ENCODE results near the gene SLC7A8. TPM values are rescaled to one million over a fixed set of nuclear protein-coding genes. Genes with fewer than 3 reads are reported as not detected.
"Not testable (repeated sequence)": the region's sequence is repeated elsewhere in the genome, so short reads cannot be mapped to it uniquely, and the experiment has no call there.

Gene SLC7A8
- total RNA-seq, 1 donor from 2014 or later = 36.8 TPM

- Histone ChIP-seq H3K36me3 (no peaks in the 10 kb centered on the region), H3K4me1 (peaks cover 31% of the 10 kb centered on the region), H3K27me3 (ENCODE audit: low read depth) (peaks cover 3% of the 10 kb centered on the region), H3K27ac (no peak overlapping the region), H3K9me3 (no peaks in the 10 kb centered on the region), H3K4me3 (no peak overlapping the region)
- intact Hi-C loops (cut with DNase I) = no loop called here
- ATAC-seq (peak in 1 of 2 donors; percentile 1), DNase-seq (no peak)
- no peak for TF ChIP-seq CTCF (IDR thresholded peaks at IDR 0.05)
Measured at GRCh38 chr14:23113431-23114119, 69.9 kb downstream of the SLC7A8 start.

- H3K36me3 ChIP-seq = no peaks in the 10 kb centered on the region
- no peak for TF ChIP-seq CTCF (IDR thresholded peaks at IDR 0.05)
- intact Hi-C loops (cut with DNase I) = no loop called here
- peaks cover 3% of the 10 kb centered on the region for H3K27me3 ChIP-seq (ENCODE audit: low read depth)
- ATAC-seq (no peak), DNase-seq (no peak)
- no peak overlapping the region for H3K4me3 ChIP-seq
- H3K4me1 ChIP-seq = peaks cover 31% of the 10 kb centered on the region
- no peaks in the 10 kb centered on the region for H3K9me3 ChIP-seq
- no peak overlapping the region for H3K27ac ChIP-seq
Measured at GRCh38 chr14:23112359-23113178, 70.9 kb downstream of the SLC7A8 start.

GRCh38 chr14:23110579-23111365 lies 72.7 kb downstream of the SLC7A8 start:
- no peaks in the 10 kb centered on the region for H3K9me3 ChIP-seq
- no peaks in the 10 kb centered on the region for H3K36me3 ChIP-seq
- H3K27ac ChIP-seq = no peak overlapping the region
- H3K27me3 ChIP-seq (ENCODE audit: low read depth) = peaks cover 3% of the 10 kb centered on the region
- ATAC-seq = no peak
- intact Hi-C loops (cut with DNase I) = no loop called here
- DNase-seq = no peak
- no peak for TF ChIP-seq CTCF (IDR thresholded peaks at IDR 0.05)
- no peak overlapping the region for H3K4me3 ChIP-seq
- peaks cover 31% of the 10 kb centered on the region for H3K4me1 ChIP-seq

- H3K27me3 ChIP-seq (ENCODE audit: low read depth) = peaks cover 3% of the 10 kb centered on the region
Measured at GRCh38 chr14:23109769-23110168, 73.7 kb downstream of the SLC7A8 start.

GRCh38 chr14:23108169-23108568 lies 75.3 kb downstream of the SLC7A8 start:
- ATAC-seq; DNase-seq; H3K4me3 ChIP-seq; H3K36me3 ChIP-seq; H3K27me3 ChIP-seq (ENCODE audit: low read depth); H3K4me1 ChIP-seq; intact Hi-C loops (cut with DNase I); H3K9me3 ChIP-seq; H3K27ac ChIP-seq: not testable (repeated sequence)

More at GRCh38 chr14:23109769-23110168, 73.7 kb downstream of the SLC7A8 start:
- no peak for ATAC-seq
- Histone ChIP-seq H3K27ac (no peak overlapping the region), H3K36me3 (no peaks in the 10 kb centered on the region), H3K4me3 (no peak overlapping the region), H3K9me3 (no peaks in the 10 kb centered on the region), H3K4me1 (peaks cover 23% of the 10 kb centered on the region)
- TF ChIP-seq CTCF (IDR thresholded peaks at IDR 0.05) = no peak
- intact Hi-C loops (cut with DNase I) = no loop called here
- DNase-seq = no peak

GRCh38 chr14:23107620-23108019 lies 75.8 kb downstream of the SLC7A8 start:
- DNase-seq; intact Hi-C loops (cut with DNase I); H3K27me3 ChIP-seq (ENCODE audit: low read depth); H3K27ac ChIP-seq; H3K9me3 ChIP-seq; H3K4me1 ChIP-seq; H3K36me3 ChIP-seq; H3K4me3 ChIP-seq; ATAC-seq: not testable (repeated sequence)

Measured in lower lobe of right lung (tissue), 2 donors.